GM12891 (cell line): ENCODE data around the gene STPG3.

Source experiments
- DNase-seq: peaks from one replicate; pipeline ENCODE4 v3.0.0; 2011; ENCODE audit warnings: low spot score; ENCODE audit not compliant: insufficient read length
- FAIRE-seq: peaks from 2 replicates; lab custom pipeline; 2011; peaks lifted over from hg19 to GRCh38; lab: Jason Lieb, UNC
- PAX5 ChIP-seq: IDR thresholded peaks from 2 replicates; pipeline ENCODE4 v1.6.1; 2011; ENCODE audit warnings: low read length, moderate library complexity, mild to moderate bottlenecking; ENCODE audit not compliant: insufficient read depth, severe bottlenecking
- POLR2A ChIP-seq: IDR thresholded peaks from 2 replicates; pipeline ENCODE4 v1.6.1; 2011; ENCODE audit warnings: low read depth, low read length, control low read depth
- POLR2AphosphoS5 ChIP-seq: IDR thresholded peaks from 2 replicates; pipeline ENCODE4 v1.6.1; 2011; ENCODE audit warnings: low read depth, low read length, control low read depth
- POU2F2 ChIP-seq: IDR thresholded peaks from 2 replicates; pipeline ENCODE4 v1.6.1; 2011; ENCODE audit warnings: low read depth, mild to moderate bottlenecking, control low read depth, low read length, moderate library complexity
- SPI1 ChIP-seq: IDR thresholded peaks from 2 replicates; pipeline ENCODE4 v1.6.1; 2011; ENCODE audit warnings: low read depth, low read length, control low read depth
- TAF1 ChIP-seq: IDR thresholded peaks from 2 replicates; pipeline ENCODE4 v1.6.1; 2011; ENCODE audit warnings: low read depth, low read length, control low read depth

Gene STPG3

GRCh38 chr9:137301081-137301947, 50.2 kb downstream of the STPG3 start:
- TF ChIP-seq TAF1 (no peak), PAX5 (no peak), POLR2A (no peak)
- FAIRE-seq = peak; percentile 92
- DNase-seq = peak; percentile 50

DNA sequence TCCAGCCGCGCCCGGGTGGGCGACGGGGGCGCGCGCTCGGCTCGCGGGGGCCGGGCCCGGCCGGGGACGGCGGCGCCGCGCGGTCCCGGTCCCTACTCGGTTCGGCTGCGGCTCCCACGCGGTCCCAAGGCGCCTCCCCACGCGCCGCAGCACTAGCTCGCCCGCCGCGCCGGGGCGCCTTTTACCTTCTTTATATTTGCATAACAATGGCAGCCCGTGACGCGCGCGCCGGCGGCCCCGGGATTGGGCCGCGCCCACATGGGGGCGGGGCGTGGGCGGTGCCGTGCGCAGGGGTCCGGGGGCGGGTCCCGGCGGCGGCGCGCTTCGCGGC, 51.0 kb downstream of the STPG3 start, which contains the start of gene NRARP:
NRARP (minus strand) TSS at position 154 of the 331 bp plus-strand sequence. CDS start 343 bp downstream, outside the sequence.
- DNase-seq (peak; percentile 90), FAIRE-seq (peak; percentile 90)

DNA sequence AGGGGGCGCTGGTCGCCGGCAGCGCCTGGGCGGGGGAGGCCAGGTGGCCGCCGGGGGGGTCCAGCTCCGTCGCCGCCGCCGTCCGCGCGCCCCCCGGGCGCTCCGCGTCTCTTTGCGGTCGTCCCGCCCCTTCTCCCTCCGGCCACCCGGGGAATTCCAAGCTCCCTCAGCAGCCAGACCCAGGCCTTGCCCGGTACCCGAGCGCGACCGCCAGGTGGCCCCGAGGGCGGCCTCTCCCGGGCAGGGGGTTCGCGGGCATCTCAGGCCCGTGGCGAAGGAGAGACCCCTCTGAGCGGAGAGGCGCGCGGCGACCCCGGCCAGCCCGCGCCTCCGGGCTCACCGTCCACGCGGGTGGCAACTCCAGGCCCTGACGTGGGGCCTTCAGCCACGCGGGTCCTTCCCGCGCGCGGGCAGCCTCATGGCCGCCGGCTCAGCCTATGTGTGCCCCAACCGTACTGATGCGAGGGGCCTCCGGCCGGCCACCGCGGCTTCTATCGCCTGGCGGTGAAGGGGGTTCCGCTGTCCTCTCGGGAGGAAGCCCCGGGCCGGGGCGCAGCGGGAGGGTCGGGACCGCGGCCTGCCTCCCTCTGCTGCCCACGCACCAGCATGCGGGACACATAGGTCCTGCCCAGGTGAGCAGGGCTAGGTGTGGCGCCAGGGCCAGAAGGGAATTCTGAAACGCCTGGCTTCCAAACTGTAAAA, 51.5 kb downstream of the STPG3 start:
- FAIRE-seq = no peak
- peak; percentile 88 for DNase-seq
- TF ChIP-seq POLR2A (no peak), PAX5 (no peak), SPI1 (no peak), POLR2AphosphoS5 (no peak), TAF1 (no peak), POU2F2 (no peak)

More for the DNA sequence above, 51.0 kb downstream of the STPG3 start, which contains the start of gene NRARP:
- TF ChIP-seq POU2F2 (peak; percentile 86), POLR2AphosphoS5 (peak; percentile 57; the same call in 1 of the 2 replicates), PAX5 (no peak), SPI1 (no peak), POLR2A (peak; percentile 77), TAF1 (0 out of 2 replicates have a peak, but pooled peaks have one; percentile 38)
